ENCODE measurements around the gene TNFRSF4. TPM values are rescaled to one million over a fixed set of nuclear protein-coding genes. Genes with fewer than 3 reads are reported as not detected.

Gene TNFRSF4
- total RNA-seq, 1 experiment from 2014 or later: 0.37 TPM

DNA sequence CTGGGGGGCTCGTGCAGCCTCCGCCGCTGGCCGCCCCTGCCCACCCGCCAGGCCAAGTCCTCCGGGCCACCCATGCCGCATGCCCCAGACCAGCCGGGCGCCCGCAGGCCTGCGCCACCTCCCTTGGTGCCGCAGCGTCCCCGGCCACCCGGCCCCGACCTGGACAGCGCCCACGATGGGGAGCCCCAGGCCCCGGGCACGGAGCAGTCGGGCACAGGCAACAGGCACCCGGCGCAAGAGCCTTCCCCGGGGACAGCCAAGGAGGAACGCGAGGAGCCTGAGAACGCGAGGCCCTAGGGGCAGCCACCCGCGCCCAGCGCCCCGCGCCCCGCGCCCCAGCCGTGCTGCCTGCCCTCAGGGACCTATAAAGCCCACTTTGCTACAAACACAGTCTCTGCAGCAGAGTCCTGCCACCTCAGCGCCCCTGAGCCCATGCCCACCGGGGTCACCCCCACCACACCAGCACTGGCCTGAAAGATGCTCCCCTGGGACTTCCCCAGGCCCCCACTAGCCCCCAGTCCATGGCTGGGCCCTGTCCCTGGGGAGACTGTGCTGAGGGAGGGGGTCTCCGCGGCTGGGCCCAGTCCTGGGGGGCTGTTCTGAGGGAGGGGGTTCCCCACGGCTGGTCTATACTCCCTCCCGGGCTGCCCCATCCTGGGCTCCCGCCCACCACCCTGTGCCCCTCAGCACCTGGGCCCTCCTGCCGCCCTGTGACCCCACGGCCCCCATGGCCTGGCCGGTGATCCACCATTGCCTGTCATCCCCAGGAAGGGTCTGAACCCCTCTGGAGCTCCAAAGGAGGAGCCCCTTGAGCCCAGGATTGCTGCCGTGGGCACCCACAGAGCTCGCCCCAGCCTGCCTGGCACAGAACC lies 16.2 kb downstream of the TNFRSF4 start:
- Histone ChIP-seq H3K27ac (ENCODE audit: low read depth, low read length) (no peak overlapping the region), H3K4me3 (replicated peaks in 1 of 2; ENCODE audit: low read depth in 1 of 2, low read length in 2 of 2) (no peak overlapping the region), H3K9me3 (ENCODE audit: control insufficient read depth in 1 of 2, insufficient read depth in 1 of 2, low read depth in 1 of 2, low read length in 2 of 2) (no peaks in the 10 kb centered on the region), H3K36me3 (ENCODE audit: control insufficient read depth in 1 of 2, insufficient read depth in 2 of 2, low read length in 2 of 2) (no peaks in the 10 kb centered on the region), H3K9ac (ENCODE audit: low read length) (no peak overlapping the region), H4K20me1 (ENCODE audit: insufficient read depth) (no peaks in the 10 kb centered on the region), H3K79me2 (ENCODE audit: insufficient read depth, low read length) (no peaks in the 10 kb centered on the region), H3K4me2 (ENCODE audit: low read length) (no peak overlapping the region), H3K27me3 (ENCODE audit: insufficient read depth, low read length) (no peaks in the 10 kb centered on the region), H2AFZ (ENCODE audit: low read depth, low read length, poor library complexity, severe bottlenecking) (no peak overlapping the region), H3K4me1 (ENCODE audit: control insufficient read depth in 1 of 2, insufficient read depth in 2 of 2, low read length in 2 of 2) (peaks cover 0 to 5% of the 10 kb centered on the region in 2 experiments; a peak in 1 of 4 replicates), H3K9me2 (ENCODE audit: insufficient read depth) (no peaks in the 10 kb centered on the region)
- ChIA-PET RAD21 (ENCODE audit: low non-redundant PET in 1 of 2, low total read pairs in 2 of 2, uncharacterized antibody in 2 of 2, unreplicated experiment in 2 of 2) (no interaction called here), CTCF (no interaction called here), POLR2A (no interaction called here)
- TF ChIP-seq JUND (IDR thresholded peaks at IDR 0.05) (no peak), ZFX (IDR thresholded peaks at IDR 0.05) (no peak), CEBPB (IDR thresholded peaks at IDR 0.05; ENCODE audit: low read depth) (no peak), SP1 (IDR thresholded peaks at IDR 0.05; ENCODE audit: low read depth) (no peak), CBX3 (IDR thresholded peaks at IDR 0.05; ENCODE audit: low read depth) (no peak), MAX (IDR thresholded peaks at IDR 0.05) (no peak), POLR2AphosphoS5 (IDR thresholded peaks at IDR 0.05; ENCODE audit: low read depth, low read length) (no peak), SRF (IDR thresholded peaks at IDR 0.05; ENCODE audit: low read depth) (no peak), EZH2 (IDR thresholded peaks at IDR 0.05) (no peak), RAD21 (IDR thresholded peaks at IDR 0.05; ENCODE audit: low read depth) (no peak), YY1 (IDR thresholded peaks at IDR 0.05; ENCODE audit: extremely low read depth, insufficient replicate concordance, low read depth, low read length) (no peak), ZNF274 (IDR thresholded peaks at IDR 0.05; ENCODE audit: low read depth, low read length) (no peak), ELF1 (IDR thresholded peaks at IDR 0.05; ENCODE audit: borderline replicate concordance, low read depth) (no peak), ZBTB33 (IDR thresholded peaks at IDR 0.05; ENCODE audit: extremely low read depth, insufficient replicate concordance, low read length) (no peak), EGR1 (IDR thresholded peaks at IDR 0.05; ENCODE audit: low read depth) (no peak)
- TF ChIP-seq, protein P1, sequence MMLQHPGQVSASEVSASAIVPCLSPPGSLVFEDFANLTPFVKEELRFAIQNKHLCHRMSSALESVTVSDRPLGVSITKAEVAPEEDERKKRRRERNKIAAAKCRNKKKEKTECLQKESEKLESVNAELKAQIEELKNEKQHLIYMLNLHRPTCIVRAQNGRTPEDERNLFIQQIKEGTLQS (IDR thresholded peaks at IDR 0.05): no peak
- no peak for DNase-seq (ENCODE audit: low read depth, low spot score)
- no TSS peak for BruUV-seq (replicated peaks)
- intact Hi-C loops (cut with micrococcal nuclease): no loop called here
- ATAC-seq: no peak

Data from HCT116 (cell line).